GM18861 (cell line): Measurements from ENCODE around the gene LPP.

Source experiments
- ATAC-seq: cut with Tn5 transposase; IDR thresholded peaks from one replicate; pipeline ENCODE4 v1.9.1; 2021; ENCODE audit not compliant: unreplicated experiment

The LPP gene

GRCh38 chr3:188721990-188722389 lies 568.0 kb downstream of the LPP start:
- no peak for ATAC-seq

DNA sequence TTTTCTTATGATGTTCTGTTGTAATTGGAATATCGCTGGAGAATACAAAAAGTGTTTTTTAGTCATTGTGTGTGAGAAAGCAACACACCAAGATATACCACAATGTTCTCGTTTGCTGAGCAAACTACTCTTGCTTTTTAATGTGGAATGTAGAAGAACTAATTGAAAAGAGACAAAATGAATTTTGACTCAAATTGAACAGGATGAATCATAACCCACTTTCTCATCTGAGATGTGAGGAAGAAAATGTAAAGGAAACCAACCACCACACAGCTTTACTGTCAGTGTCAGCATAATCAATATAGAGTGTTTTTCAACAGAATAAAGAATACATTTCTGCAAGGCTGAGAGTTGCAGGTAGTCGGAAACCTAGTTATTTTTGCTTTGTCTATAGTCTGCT lies 569.0 kb downstream of the LPP start:
- no peak for ATAC-seq

DNA sequence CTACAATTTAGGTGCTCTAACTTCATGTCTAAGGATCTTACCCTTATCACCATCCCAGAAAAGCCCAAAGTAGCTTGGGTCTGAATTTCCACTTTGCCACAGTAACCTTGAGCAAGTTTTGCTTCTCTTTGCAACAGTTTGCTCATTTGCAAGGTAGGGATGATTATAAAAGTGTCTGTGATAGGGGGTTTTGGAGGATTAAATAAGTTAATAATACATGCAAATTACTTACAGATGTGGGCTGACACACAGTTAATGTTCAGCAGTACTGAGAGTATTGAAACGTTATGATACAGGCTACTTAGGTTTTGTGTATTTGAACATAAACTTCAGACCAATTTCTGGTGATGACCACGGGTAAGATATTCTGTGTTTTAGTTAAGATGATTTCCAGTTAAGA lies 573.1 kb downstream of the LPP start:
- no peak for ATAC-seq

- ATAC-seq = no peak
Measured at GRCh38 chr3:188728371-188728896, 574.5 kb downstream of the LPP start.

GRCh38 chr3:188729422-188729821 lies 575.5 kb downstream of the LPP start:
- ATAC-seq = no peak

DNA sequence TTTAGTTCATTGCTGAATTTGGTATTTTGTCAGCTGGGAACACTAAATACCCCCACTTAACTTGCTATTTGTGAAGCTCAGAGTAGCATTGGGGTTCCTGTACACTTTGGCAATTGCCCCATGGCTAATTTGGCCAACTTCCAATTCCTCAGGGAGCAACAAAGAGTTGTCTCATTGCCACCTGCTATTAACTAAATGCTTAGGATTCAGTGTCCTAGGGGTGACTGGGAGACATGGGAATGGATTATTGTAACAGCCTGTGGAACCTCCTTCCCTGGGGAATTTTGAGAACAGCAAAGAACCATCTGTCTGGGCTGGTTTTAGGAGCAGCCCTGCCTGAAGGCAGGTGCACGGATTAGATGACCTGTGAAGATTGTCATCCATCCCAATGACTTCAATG lies 580.4 kb downstream of the LPP start:
- no peak for ATAC-seq

DNA sequence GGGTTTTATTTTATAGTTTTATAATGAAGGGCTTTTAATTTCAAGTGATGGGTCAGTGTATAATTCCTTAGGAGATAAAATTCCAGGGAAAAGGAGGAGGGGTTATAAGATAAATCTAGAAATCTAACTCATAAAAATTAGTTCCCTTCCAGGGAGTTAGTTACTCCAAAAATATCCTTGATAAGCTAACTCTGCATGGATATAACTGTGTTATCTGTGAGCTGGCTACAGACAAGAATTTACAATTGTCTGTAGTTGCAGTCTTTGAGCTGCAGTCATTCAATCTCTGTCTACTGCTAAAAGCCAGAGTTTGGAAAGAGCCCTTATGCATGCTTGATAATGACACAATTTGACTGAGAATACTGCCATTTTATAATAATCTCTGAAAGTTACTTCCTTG lies 585.6 kb downstream of the LPP start:
- no peak for ATAC-seq

GRCh38 chr3:188740010-188740409 lies 586.1 kb downstream of the LPP start:
- ATAC-seq = no peak

- no peak for ATAC-seq
Measured at GRCh38 chr3:188742755-188743550, 589.0 kb downstream of the LPP start.

GRCh38 chr3:188744166-188744565 lies 590.2 kb downstream of the LPP start:
- no peak for ATAC-seq

DNA sequence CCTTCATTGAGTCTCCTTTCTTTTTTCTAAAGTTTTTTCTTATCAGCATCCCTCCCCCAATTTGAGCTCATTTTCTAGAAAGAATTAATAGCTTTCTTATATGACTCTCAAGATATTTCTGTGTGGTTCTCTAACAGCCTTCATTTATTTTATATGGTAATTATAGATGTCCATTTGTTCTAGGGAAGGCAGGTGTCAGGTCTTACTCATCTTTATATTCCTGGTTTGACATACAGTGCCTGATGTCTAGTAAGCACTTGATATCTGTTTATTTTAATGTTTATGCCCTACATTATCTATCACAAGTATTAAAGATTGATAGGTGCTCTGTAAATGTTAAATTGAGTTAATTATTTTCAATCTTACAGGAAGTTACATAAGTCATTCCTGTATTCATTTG lies 591.1 kb downstream of the LPP start:
- ATAC-seq = no peak

DNA sequence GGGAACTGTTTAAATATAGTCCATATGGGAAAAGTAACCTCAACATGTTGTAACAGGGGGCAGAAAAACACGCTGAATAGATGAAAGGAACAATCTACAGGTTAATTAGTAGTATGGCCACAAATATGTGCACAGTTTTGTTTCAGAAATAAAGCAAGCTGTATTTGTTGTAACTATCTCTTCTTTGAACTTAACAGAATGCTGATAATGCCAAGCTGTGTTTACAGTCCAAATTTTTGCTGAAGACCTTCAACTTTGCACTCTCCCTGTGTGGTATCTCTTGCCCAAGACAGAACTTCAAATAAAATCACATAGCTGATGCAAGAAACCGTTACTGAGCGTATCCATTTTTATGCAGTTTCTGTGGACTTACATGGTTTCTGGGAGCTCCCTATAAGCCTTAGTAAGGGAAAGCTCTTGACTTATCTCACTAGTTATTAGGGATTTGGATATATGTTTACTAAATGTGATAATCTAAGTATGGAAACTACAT lies 592.4 kb downstream of the LPP start:
- ATAC-seq = no peak

- ATAC-seq = no peak
Measured at GRCh38 chr3:188747489-188747888, 593.5 kb downstream of the LPP start.

DNA sequence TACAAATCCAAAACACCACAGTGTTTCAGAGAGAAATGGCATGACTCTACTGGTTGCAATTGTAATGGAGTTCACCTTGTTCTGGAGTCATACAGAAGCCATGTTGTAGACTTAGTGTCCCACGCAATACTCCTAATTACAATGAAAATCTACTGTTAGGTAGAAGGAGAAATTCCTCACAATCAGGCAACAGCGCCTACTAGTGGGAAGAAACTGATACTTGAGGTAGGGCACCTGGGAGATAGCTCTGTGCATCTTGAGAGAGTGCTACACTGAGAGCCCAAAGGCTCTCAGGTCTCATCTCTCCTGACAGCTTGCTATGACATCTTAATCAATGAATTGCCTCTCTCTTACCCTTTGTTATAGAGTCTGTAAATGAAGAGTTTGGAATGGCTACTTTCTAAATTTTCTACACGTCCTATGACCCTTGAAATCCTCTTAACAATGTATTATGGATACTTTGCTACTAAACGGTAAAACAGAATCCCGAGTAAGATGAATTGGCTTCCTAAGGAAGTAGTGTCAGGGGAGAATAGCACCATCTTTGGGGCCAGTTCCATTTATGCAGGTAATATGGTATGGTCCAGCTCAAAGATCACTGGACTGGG lies 595.2 kb downstream of the LPP start:
- no peak for ATAC-seq

DNA sequence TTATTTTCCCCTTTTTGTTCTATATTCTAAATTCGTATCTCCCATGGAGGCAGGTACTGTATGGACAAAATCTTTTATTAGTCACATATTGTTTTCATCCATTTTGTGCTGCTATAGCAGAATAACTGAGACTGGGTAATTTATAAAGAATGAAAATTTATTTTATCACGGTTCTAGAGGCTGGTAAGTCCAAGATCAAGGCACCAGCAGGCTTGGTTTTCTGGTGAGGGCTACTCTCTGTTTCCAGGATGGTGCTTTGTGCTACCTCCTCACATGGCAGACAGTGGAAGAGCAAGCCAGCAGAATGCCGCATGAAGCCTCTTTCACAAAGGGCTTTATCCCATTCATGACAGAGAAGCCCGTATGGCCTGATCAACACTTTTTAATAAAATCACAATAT lies 595.9 kb downstream of the LPP start:
- no peak for ATAC-seq

GRCh38 chr3:188750617-188751016 lies 596.7 kb downstream of the LPP start:
- ATAC-seq = no peak

- ATAC-seq = peak; percentile 7
Measured at GRCh38 chr3:188752850-188753249, 598.9 kb downstream of the LPP start.

DNA sequence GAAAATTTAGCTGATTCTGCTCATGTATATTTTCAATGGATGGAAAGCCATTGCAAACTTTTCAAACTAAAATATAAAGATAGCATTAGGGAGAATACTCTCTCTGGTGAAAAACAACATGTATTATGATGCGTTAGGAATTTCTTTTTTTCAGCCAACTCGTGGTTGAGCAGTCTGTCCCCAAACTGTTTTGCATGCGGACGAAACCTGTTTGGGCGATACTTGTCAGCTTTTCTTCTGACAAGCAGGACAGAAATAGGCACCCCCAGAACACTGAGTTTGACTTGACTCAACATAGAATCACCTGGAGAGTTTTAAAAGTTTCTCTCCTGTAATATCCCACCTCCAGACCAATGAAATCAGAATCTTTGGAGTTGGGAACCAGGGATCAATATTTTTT lies 600.3 kb downstream of the LPP start:
- ATAC-seq = no peak

GRCh38 chr3:188756241-188756640 lies 602.3 kb downstream of the LPP start:
- no peak for ATAC-seq

GRCh38 chr3:188759336-188760005 lies 605.5 kb downstream of the LPP start:
- no peak for ATAC-seq

- ATAC-seq = no peak
Measured at GRCh38 chr3:188760408-188760807, 606.5 kb downstream of the LPP start.

DNA sequence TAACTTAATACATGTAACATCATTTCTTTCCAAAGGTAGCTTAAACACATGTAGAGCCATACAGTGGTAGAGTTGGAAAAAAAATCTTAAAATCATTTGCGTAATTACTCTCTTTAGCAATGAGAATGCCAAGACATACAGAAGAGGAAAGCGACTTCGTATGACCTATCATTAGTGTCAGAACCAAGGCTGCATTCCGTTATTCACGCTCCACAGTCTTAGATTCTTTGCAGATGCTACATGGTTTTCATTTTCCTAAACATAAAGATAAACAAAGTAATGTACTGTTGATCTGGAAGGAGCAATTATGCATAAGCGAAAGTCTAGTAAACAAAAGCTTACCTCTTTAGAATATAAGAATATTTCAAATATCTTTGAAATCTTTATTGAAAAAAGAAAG lies 607.5 kb downstream of the LPP start:
- ATAC-seq = no peak
